ENCODE data around the gene HSPA8.

HSPA8 gene

DNA sequence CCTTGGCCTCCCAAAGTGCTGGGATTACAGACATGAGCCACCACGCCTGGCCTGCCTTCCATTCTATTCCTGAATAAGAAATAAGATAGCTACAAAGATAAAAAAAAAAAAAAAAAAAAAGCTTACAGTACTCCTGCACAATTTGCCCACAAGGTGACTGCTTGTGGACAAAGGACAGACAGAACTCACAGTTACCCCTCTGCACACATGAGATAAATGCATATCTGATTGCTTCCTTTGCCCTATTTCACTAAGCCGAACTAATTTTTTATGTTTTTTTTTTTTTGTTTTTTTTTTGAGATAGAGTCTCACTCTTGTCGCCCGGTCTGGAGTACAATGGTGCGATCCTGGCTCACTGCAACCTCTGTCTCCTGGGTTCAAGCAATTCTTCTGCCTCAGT lies 23.6 kb upstream of the HSPA8 start:
- no peak overlapping the region for H3K4me3 ChIP-seq (ENCODE audit: control insufficient read depth, low read depth, low read length)
- TF ChIP-seq, protein P1, sequence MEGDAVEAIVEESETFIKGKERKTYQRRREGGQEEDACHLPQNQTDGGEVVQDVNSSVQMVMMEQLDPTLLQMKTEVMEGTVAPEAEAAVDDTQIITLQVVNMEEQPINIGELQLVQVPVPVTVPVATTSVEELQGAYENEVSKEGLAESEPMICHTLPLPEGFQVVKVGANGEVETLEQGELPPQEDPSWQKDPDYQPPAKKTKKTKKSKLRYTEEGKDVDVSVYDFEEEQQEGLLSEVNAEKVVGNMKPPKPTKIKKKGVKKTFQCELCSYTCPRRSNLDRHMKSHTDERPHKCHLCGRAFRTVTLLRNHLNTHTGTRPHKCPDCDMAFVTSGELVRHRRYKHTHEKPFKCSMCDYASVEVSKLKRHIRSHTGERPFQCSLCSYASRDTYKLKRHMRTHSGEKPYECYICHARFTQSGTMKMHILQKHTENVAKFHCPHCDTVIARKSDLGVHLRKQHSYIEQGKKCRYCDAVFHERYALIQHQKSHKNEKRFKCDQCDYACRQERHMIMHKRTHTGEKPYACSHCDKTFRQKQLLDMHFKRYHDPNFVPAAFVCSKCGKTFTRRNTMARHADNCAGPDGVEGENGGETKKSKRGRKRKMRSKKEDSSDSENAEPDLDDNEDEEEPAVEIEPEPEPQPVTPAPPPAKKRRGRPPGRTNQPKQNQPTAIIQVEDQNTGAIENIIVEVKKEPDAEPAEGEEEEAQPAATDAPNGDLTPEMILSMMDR (conservative IDR thresholded peaks at IDR 0.05; ENCODE audit: control insufficient read depth, insufficient read depth, low read depth, low read length) = no peak
- no peak for DNase-seq (ENCODE audit: low read depth)

DNA sequence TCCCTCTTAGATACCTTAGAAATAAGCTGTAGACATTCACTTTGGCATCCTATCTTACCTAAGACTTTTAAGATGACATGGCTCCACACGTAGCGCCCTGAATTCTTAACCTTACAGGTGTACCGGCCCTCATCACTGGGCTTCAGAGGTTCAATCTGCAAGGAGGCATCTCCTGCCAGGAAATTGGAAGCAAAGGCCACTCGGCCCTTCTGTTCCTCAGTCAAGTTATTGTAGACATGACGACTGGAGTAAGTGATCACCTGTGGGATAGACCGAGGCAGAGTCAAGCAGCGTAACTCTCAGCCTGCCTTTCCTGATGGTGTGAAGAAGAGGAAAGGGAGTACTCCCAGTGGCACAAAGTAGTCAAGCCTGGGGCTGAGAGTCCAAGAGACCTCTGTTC lies 22.5 kb upstream of the HSPA8 start:
- DNase-seq (ENCODE audit: low read depth) = no peak
- no peak overlapping the region for H3K4me3 ChIP-seq (ENCODE audit: control insufficient read depth, low read depth, low read length)
- TF ChIP-seq, protein P1 (conservative IDR thresholded peaks at IDR 0.05; ENCODE audit: control insufficient read depth, insufficient read depth, low read depth, low read length) = no peak

DNA sequence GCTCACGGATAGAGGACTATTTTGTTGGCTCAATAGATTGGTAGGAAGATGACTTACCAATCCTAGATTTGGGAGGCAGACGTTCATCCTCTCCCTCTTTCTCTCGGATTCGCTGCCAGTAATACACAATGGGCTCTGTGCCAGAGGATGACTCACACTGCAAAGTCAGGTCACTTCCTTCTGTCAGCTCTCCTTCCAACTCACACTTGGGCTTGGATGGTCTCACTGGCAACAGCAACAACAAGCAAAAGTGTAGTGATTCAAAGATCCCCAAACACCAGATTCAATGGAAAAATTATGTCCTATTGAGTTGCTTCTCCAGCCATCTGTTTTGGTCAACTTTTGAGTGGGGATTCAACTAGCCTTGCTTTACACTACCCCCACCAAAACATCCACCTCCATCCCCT lies 21.7 kb upstream of the HSPA8 start:
- peak; percentile 99 for DNase-seq (ENCODE audit: low read depth)
- TF ChIP-seq, protein P1 (conservative IDR thresholded peaks at IDR 0.05; ENCODE audit: control insufficient read depth, insufficient read depth, low read depth, low read length) = no peak
- H3K4me3 ChIP-seq (ENCODE audit: control insufficient read depth, low read depth, low read length) = no peak overlapping the region

DNA sequence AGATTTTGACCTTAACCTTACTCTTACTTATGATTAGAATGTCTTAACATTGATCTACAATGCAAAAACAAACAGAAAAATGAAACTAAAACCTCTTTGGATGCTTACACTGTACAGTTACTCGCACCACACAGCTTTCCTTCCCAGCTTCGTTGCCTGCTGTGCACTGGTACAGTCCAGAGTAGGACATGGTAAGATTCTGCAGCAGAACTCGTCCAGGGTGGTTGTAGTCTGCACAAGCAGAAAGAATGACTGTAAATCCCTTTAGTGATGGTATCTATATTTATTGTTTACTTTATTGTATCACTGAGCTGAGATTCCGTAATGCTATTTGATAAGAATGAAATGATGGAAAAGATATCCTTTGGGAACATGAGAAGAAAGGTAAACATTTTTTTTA lies 21.0 kb upstream of the HSPA8 start:
- no peak overlapping the region for H3K4me3 ChIP-seq (ENCODE audit: control insufficient read depth, low read depth, low read length)
- TF ChIP-seq, protein P1 (conservative IDR thresholded peaks at IDR 0.05; ENCODE audit: control insufficient read depth, insufficient read depth, low read depth, low read length) = no peak
- no peak for DNase-seq (ENCODE audit: low read depth)

DNA sequence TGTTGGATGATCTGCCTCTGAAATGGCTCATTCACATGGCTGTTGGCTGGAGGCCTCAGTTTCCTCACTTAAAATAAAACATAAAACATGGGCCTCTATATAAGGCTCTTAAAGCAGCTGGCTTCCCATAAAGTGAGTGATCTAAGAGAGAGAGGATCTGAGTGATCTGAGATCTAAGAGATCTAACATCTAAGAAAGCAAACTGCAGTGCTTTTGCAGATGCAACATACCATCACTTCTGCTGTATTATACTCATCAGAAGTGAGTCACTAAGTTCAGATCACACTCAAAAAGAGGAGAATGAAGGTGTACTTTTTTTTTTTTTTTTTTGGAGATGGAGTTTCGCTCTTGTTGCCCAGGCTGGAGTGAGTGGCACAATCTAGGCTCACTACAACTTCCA lies 18.1 kb upstream of the HSPA8 start:
- TF ChIP-seq, protein P1 (conservative IDR thresholded peaks at IDR 0.05; ENCODE audit: control insufficient read depth, insufficient read depth, low read depth, low read length) = no peak
- H3K4me3 ChIP-seq (ENCODE audit: control insufficient read depth, low read depth, low read length) = no peak overlapping the region
- DNase-seq (ENCODE audit: low read depth) = no peak

DNA sequence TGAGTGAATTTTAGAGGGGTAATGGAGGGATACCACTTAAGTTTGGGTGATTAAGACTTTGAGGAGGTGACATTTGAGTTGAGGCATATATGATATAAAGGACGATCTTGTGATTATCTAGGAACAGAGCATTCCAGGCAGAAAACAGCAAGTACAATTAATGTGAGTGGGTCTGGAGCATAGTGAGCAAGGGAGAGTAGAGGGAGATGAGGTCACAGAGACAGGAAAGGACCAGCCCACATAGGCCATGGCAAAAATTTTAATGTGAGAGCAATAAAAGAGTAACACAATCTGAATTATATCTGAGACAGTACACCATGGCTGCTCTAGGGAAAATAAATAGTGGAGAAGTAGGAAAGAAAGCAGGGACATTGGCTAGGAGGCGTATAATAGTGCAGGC lies 14.5 kb upstream of the HSPA8 start:
- no peak for DNase-seq (ENCODE audit: low read depth)
- H3K4me3 ChIP-seq (ENCODE audit: control insufficient read depth, low read depth, low read length) = no peak overlapping the region
- TF ChIP-seq, protein P1 (conservative IDR thresholded peaks at IDR 0.05; ENCODE audit: control insufficient read depth, insufficient read depth, low read depth, low read length) = no peak
